Measurements from ENCODE around the gene DCHS2. TPM values are rescaled to one million over a fixed set of nuclear protein-coding genes. Genes with fewer than 3 reads are reported as not detected.

Gene DCHS2
- total and polyA plus RNA-seq, 10 of the 15 experiments (the other 5 are each of a cell fraction or from before 2014, with no cell fraction given) = 0.01 to 0.31 (median 0.06) TPM; not detected in 3

DNA sequence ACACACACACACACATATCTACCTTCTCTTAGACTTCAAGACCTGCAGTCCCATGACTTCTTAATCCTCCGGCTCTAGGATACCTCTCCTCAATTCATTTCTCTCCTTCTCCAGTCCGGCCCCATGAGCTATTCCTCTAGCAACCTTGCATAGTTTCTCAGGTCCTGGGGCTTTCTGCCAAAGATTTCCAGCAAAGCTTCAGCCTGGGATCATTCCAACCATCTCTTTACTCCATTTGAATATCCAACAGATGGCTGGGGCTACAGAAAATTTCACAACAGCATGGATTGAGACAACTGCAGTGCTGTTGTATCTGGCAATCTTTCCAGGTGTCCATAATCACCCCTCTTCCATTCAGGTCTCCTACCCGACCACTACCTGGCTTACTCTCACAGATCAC lies 184.1 kb downstream of the DCHS2 start:
- SMC1A ChIA-PET (ENCODE audit: uncharacterized antibody, unreplicated experiment) = no interaction called here
- Histone ChIP-seq H3K27me3 (replicated peaks in 1 of 2; ENCODE audit: control insufficient read depth in 2 of 2, insufficient read depth in 2 of 2, low read length in 1 of 2) (no peaks in the 10 kb centered on the region), H3K4me1 (ENCODE audit: control insufficient read depth, insufficient read depth, low read length) (no peaks in the 10 kb centered on the region), H3K36me3 (ENCODE audit: control insufficient read depth in 2 of 2, insufficient read depth in 2 of 2, low read length in 1 of 2) (no peaks in the 10 kb centered on the region), H3K79me2 (ENCODE audit: control insufficient read depth, insufficient read depth, low read length) (no peaks in the 10 kb centered on the region), H3K4me3 (no peak overlapping the region), H4K20me1 (ENCODE audit: control insufficient read depth, insufficient read depth) (no peaks in the 10 kb centered on the region), H3K27ac (ENCODE audit: control insufficient read depth, insufficient read depth) (no peak overlapping the region), H3K9me3 (replicated peaks; ENCODE audit: control insufficient read depth, insufficient read depth, low read length) (no peaks in the 10 kb centered on the region), H2AFZ (ENCODE audit: control insufficient read depth, low read depth, low read length) (no peak overlapping the region), H3K4me2 (ENCODE audit: control insufficient read depth, insufficient read depth) (no peak overlapping the region), H3K9ac (ENCODE audit: control insufficient read depth, insufficient read depth, low read length) (no peak overlapping the region)
- POLR2A ChIA-PET = no interaction called here
- RAD21 ChIA-PET (ENCODE audit: unreplicated experiment) = no interaction called here
- 26% methylated on average over 3 of the region's 3 CpGs for WGBS (ENCODE audit: insufficient coverage, insufficient replicate concordance, low lambda C conversion rate, missing lambda C conversion rate)
- TF ChIP-seq, protein P1, sequence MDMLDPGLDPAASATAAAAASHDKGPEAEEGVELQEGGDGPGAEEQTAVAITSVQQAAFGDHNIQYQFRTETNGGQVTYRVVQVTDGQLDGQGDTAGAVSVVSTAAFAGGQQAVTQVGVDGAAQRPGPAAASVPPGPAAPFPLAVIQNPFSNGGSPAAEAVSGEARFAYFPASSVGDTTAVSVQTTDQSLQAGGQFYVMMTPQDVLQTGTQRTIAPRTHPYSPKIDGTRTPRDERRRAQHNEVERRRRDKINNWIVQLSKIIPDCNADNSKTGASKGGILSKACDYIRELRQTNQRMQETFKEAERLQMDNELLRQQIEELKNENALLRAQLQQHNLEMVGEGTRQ (IDR thresholded peaks at IDR 0.05; ENCODE audit: borderline replicate concordance, low read depth, low read length) = no peak
- CTCF ChIA-PET = no interaction called here
- no peak for DNase-seq (ENCODE audit: low read depth, low spot score)
- no peak for ATAC-seq
- BruUV-seq (replicated peaks) = no TSS peak
- no peak for FAIRE-seq
- intact Hi-C loops (cut with micrococcal nuclease; ENCODE audit: unreplicated experiment) (no loop called here), in situ Hi-C loops (cut with MboI) (no loop called here)

DNA sequence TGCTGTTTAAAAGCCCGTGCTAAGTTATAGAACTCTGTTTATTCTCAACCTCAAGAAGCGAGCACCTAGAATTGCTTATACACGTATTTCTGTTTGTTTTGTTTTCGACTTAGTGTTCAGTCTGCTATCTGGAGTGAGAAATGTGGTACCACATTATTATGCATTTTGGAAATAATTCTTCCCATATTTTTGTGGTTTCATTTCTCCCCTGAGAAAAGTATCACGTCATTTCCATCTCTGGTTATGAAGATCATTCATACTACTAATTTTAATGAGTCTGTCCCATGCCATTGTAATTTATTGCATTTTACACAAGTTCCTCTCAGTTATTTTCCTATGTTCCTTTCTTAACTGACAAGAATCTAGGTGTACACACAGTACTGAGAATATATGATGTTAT lies 186.0 kb downstream of the DCHS2 start:
- 6% methylated on average over 5 of the region's 5 CpGs for WGBS (ENCODE audit: insufficient coverage, insufficient replicate concordance, low lambda C conversion rate, missing lambda C conversion rate)
- H2AFZ ChIP-seq (ENCODE audit: control insufficient read depth, low read depth, low read length) = no peak overlapping the region
- SMC1A ChIA-PET (ENCODE audit: uncharacterized antibody, unreplicated experiment) = no interaction called here
- ATAC-seq (no peak), FAIRE-seq (no peak), DNase-seq (ENCODE audit: low read depth, low spot score) (no peak)
- H3K4me3 ChIP-seq = no peak overlapping the region
- H3K27ac ChIP-seq (ENCODE audit: control insufficient read depth, insufficient read depth) = no peak overlapping the region
- H3K27me3 ChIP-seq (replicated peaks in 1 of 2; ENCODE audit: control insufficient read depth in 2 of 2, insufficient read depth in 2 of 2, low read length in 1 of 2) = no peaks in the 10 kb centered on the region
- no peaks in the 10 kb centered on the region for H3K36me3 ChIP-seq (ENCODE audit: control insufficient read depth in 2 of 2, insufficient read depth in 2 of 2, low read length in 1 of 2)
- no TSS peak for BruUV-seq (replicated peaks)
- H3K4me2 ChIP-seq (ENCODE audit: control insufficient read depth, insufficient read depth) = no peak overlapping the region
- CTCF ChIA-PET = no interaction called here
- POLR2A ChIA-PET = no interaction called here
- intact Hi-C loops (cut with micrococcal nuclease; ENCODE audit: unreplicated experiment) (no loop called here), in situ Hi-C loops (cut with MboI) (no loop called here)
- H4K20me1 ChIP-seq (ENCODE audit: control insufficient read depth, insufficient read depth) = no peaks in the 10 kb centered on the region
- no peaks in the 10 kb centered on the region for H3K4me1 ChIP-seq (ENCODE audit: control insufficient read depth, insufficient read depth, low read length)
- H3K79me2 ChIP-seq (ENCODE audit: control insufficient read depth, insufficient read depth, low read length) = no peaks in the 10 kb centered on the region
- H3K9me3 ChIP-seq (replicated peaks; ENCODE audit: control insufficient read depth, insufficient read depth, low read length) = no peaks in the 10 kb centered on the region
- RAD21 ChIA-PET (ENCODE audit: unreplicated experiment) = no interaction called here
- no peak overlapping the region for H3K9ac ChIP-seq (ENCODE audit: control insufficient read depth, insufficient read depth, low read length)
- TF ChIP-seq POLR2AphosphoS5 (IDR thresholded peaks at IDR 0.05; ENCODE audit: low read length) (no peak), MYC (IDR thresholded peaks at IDR 0.05; ENCODE audit: insufficient read depth, insufficient read length, insufficient replicate concordance, low read length, severe bottlenecking) (no peak), POLR2AphosphoS2 (IDR thresholded peaks at IDR 0.05; ENCODE audit: low read depth, low read length) (no peak), KDM1A (IDR thresholded peaks at IDR 0.05; ENCODE audit: borderline replicate concordance) (no peak), RAD21 (IDR thresholded peaks at IDR 0.05; ENCODE audit: insufficient read depth, low read depth, low read length) (no peak), FOXM1 (IDR thresholded peaks at IDR 0.05; ENCODE audit: low read depth, low read length) (no peak), EGR1 (IDR thresholded peaks at IDR 0.05; ENCODE audit: borderline replicate concordance in 1 of 2, low read depth in 2 of 2, low read length in 2 of 2) (no peak), YBX1 (IDR thresholded peaks at IDR 0.05) (no peak), RFX5 (IDR thresholded peaks at IDR 0.05; ENCODE audit: low read depth, low read length) (no peak)
- TF ChIP-seq, protein P2, sequence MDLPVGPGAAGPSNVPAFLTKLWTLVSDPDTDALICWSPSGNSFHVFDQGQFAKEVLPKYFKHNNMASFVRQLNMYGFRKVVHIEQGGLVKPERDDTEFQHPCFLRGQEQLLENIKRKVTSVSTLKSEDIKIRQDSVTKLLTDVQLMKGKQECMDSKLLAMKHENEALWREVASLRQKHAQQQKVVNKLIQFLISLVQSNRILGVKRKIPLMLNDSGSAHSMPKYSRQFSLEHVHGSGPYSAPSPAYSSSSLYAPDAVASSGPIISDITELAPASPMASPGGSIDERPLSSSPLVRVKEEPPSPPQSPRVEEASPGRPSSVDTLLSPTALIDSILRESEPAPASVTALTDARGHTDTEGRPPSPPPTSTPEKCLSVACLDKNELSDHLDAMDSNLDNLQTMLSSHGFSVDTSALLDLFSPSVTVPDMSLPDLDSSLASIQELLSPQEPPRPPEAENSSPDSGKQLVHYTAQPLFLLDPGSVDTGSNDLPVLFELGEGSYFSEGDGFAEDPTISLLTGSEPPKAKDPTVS (IDR thresholded peaks at IDR 0.05; ENCODE audit: low read depth, low read length) = no peak
- TF ChIP-seq, protein P3, sequence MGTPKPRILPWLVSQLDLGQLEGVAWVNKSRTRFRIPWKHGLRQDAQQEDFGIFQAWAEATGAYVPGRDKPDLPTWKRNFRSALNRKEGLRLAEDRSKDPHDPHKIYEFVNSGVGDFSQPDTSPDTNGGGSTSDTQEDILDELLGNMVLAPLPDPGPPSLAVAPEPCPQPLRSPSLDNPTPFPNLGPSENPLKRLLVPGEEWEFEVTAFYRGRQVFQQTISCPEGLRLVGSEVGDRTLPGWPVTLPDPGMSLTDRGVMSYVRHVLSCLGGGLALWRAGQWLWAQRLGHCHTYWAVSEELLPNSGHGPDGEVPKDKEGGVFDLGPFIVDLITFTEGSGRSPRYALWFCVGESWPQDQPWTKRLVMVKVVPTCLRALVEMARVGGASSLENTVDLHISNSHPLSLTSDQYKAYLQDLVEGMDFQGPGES (IDR thresholded peaks at IDR 0.05) = no peak
- TF ChIP-seq, protein P4, sequence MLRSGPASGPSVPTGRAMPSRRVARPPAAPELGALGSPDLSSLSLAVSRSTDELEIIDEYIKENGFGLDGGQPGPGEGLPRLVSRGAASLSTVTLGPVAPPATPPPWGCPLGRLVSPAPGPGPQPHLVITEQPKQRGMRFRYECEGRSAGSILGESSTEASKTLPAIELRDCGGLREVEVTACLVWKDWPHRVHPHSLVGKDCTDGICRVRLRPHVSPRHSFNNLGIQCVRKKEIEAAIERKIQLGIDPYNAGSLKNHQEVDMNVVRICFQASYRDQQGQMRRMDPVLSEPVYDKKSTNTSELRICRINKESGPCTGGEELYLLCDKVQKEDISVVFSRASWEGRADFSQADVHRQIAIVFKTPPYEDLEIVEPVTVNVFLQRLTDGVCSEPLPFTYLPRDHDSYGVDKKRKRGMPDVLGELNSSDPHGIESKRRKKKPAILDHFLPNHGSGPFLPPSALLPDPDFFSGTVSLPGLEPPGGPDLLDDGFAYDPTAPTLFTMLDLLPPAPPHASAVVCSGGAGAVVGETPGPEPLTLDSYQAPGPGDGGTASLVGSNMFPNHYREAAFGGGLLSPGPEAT (IDR thresholded peaks at IDR 0.05; ENCODE audit: low read depth) = no peak

All from GM12878 (cell line).